Measurements from ENCODE around the gene TTI1.
A peak's percentile ranks its signal among the peaks of the same experiment; 100 is the strongest.

TTI1 gene

DNA sequence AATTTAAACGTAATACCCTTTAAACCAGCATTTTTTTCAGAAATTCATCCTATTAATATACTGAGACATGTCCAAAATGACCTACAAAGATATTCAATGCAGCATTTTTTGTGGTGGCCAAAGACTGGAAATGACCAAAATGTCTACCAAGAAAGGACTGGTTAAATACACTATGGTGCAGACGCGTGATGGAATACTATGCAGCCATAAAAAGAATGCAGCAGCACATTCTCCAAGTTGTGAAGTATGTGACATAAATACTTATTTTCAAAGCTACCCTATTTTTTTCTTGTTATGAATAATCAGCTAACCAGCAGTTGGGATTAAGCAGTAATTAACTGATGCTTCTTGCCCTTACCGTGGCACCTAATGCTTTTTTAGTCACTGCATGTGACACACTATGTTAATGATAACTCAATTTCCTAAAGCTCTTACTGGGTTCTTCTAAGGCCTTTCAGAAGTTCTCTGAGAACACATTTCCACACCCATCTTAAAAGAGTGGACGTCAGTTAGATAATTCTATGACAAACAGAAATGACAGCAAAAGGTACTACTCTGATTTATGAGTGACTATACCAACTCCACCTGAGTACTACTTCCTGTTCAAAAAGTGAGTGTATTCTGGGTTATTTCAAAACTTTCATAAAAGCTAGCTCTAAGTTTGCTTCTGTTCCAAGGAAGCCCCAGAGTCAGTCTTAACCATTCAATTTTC, 24.9 kb downstream of the TTI1 start:
- no peak for DNase-seq

DNA sequence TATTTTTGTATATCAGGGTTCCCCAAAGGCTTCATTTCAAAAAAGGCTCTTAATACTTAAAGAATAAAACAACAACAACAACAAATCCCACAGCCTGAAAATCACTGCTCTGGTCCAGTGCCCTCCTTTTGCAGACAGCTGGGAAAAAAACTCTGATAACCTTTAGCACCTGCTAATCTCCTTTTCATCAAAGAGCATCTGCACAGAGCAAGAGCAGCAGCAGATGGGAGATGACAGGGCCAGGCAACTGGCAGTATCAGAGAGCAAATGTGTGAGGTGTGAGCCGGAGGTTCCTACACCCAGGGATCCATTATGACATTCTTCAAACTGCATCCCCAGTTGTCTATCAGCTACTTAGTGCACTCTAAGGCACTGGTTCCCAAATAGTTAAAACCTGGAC, 25.7 kb downstream of the TTI1 start:
- DNase-seq, result no peak

DNA sequence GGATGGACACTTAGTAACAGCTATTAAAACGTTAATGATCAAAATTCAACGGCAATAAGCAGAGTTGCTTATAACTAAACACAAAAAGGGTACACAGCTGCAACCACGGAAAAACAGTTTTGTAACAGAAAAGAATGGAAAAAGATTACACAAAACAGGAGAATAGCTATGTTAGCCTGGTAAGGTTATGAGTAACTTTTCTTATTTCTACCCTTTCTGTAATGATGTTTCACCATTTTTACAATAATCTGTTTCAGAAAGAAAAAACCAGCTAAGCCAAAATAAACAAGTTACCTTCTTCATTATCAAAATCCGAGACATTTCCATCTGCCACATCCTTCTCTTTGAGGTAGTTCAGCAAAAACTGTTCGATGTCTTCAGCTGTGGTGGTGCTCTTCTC, 27.4 kb downstream of the TTI1 start:
- no peak for DNase-seq

DNA sequence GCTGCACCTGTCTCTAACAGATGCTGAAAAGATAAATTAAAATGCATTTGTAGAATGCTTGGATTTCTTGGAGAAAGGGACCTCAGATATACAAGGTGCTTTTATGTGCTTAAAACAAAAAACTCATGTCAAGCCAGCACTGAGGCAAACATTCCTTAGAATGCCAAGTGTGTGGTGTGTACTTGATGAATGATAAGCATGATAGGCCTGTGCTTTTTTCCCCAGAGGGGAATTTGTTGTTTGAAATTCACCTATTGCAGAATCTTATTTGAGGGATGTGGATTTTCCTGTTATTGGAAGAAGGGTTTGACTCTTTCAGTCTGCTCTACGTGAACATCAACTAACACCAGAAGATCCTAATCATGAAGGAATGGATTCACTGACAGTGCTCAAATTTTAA, 28.8 kb downstream of the TTI1 start:
- DNase-seq, result no peak

DNA sequence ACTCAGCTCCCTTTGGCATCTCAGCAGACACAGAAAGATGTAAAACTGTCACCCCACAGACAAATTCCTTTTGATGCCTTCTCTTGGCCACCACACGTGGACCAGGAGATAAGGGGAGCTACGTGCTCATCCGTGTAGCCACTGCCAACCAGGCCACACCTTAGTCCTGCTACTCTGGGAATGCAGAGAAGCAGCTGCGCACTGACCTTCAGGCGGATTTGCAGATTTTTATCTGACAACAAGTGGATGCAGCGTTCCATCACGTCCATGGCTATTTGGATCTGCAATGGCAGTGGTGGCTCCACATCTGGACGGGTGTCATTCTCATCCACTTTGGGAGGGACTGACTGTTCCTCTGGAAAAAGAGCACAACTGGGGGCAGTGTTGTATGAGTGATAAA, 30.8 kb downstream of the TTI1 start:
- DNase-seq, result no peak

GRCh38 chr20:38001981-38002380, 31.3 kb downstream of the TTI1 start:
- no peak for DNase-seq

DNA sequence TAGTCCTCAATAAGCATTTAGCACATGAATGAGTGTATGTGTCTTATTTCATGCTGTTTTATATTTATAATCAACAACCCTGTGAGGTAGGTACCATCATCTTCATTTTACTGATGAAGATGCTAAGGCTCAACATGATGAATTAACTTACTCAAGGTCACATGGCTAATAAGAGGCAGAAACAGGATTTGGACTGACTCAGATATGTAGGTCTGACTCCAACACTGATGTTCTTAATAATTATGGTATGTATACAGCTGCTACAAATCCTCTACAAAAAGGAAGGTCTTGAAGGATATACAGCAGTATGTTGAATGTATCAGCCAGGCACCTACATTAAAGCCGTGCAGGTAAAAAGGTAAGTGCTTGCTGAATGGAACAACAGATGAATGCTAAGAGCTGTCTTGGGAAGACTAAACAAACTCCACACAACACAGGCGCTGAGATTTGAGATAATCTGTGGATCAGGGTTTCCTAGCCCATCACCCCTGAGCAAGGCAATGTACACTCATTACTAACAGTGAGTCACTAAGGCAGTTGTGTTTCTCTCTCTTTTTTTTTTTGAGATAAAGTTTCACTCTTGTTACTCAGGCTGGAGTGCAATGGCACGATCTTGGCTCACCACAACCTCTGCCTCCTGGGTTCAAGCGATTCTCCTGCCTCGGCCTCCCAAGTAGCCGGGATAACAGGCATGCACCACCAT, 31.9 kb downstream of the TTI1 start:
- no peak for DNase-seq

- no peak for DNase-seq
Measured at GRCh38 chr20:38000293-38000692, 33.0 kb downstream of the TTI1 start.

GRCh38 chr20:37999526-38000263, 33.6 kb downstream of the TTI1 start:
- no peak for DNase-seq

- no peak for DNase-seq
Measured at GRCh38 chr20:37997516-37997915, 35.7 kb downstream of the TTI1 start.

- no peak for DNase-seq
Measured at GRCh38 chr20:37995856-37996605, 37.2 kb downstream of the TTI1 start.

DNA sequence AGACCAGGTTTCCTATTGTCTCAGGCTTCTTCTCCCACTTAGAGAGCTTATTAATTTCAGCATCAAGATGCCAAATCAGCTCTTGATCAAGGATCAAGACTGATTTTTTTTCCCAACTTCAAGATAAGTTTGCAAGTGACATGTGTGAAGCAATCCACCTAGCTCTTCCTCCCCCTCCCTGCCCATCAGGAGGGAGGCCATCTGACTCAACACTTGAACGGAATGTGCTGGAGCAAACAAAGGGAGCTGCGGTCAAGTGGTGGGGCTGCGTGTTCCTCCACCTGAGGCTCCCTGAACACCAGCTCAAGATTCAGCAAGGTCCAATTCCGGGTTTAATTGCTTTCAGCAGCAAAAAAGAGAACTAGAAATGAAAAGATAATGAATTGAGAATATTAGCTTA, 38.7 kb downstream of the TTI1 start:
- no peak for DNase-seq

DNA sequence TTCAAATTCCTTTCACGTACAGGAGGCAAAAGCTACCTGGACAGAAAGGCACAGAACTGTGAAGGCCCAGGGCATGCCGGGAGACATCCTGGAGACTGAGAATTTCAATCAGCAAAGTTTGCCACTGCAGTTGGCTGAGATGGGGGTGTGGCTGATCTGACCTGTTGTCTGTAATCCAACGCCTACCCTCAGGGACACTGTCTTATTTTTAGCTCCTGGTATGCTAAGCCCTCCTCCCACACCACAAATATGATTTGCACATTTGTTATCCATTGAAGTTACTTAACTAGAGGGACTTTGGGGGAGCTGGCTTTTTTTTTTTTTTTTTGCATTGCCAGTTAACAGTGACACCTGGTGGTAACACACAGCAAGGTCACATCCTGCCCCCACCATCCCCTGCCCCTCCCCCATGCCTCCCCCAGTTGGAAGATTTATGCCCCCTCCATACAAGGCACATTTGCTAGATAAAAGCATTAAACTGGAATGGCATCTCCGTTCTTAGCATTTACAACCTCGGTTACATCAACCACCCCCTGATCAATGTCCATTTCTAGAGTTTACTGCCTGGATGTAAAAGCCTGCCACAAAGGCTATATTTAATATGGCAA, 40.4 kb downstream of the TTI1 start:
- DNase-seq, result peak in 1 of 2 experiments; percentile 13

DNA sequence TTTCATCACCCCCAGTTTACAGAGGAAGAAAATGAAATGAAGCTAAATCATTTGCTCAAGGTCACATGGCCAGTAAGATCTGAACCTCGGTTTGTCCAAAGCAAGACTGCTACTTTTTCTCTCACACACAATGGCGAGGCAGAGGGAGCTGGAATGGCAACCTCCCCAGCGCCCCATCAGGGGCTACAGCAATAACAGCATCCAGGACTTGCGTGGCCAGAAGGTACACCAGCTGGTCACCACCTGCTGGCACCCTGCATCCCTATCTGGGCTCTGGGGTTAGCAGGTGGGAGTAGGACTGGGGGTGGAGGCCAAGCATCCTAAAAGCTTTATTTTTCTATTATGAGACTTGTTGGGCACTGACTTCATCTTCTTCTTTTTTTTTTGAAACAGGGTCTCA, 41.3 kb downstream of the TTI1 start:
- no peak for DNase-seq

- no peak for DNase-seq
Measured at GRCh38 chr20:37991157-37991866, 41.9 kb downstream of the TTI1 start.

- peak in 1 of 2 experiments; percentile 25 for DNase-seq
Measured at GRCh38 chr20:37990571-37991151, 42.6 kb downstream of the TTI1 start.

DNA sequence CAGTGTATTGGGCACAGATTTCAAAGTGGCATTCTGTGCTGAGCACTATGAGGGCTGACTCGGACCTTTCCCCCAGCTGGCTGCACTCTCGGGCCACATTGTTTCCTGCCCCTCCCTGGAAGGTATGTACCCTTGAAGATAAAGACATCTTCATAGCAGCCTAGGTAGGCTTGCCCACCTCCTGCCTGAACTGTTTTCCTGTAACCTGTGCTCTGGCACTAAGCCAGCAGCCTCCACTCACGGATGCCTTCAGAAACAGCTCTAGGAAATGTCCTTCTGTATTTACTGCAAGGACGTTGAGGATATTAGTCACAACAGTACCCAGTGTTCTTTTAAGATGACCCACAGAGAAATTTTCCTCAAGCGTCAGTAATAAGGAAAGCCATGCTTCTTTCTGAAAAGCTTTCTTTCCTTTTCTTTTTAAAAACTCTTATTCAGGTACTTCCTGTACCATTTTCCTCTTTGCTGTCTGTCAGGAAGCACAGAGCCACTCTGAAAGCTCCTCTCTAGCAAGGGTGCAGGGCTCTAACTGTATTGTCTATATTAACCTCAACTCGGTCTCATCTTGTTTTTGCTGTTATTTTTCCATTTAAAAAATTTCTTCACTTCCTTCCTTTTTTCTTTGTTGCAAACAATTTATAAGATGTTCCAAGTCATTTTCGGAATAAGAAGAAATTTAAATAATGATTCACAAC, 43.5 kb downstream of the TTI1 start:
- DNase-seq, result no peak

- no peak for DNase-seq
Measured at GRCh38 chr20:37988306-37988954, 44.8 kb downstream of the TTI1 start.

- no peak for DNase-seq
Measured at GRCh38 chr20:37987602-37988290, 45.5 kb downstream of the TTI1 start.

Measured in NCI-H2081 (cell line).